ENCODE data around the gene AATK. TPM values are rescaled to one million over a fixed set of nuclear protein-coding genes. Genes with fewer than 3 reads are reported as not detected.

Gene AATK
- total and polyA plus RNA-seq, 2 of the 13 experiments (the other 11 are each of a cell fraction or from before 2014, with no cell fraction given) = 2.9 to 8.4 TPM

- TF ChIP-seq HNF1A (IDR thresholded peaks at IDR 0.05; ENCODE audit: low read depth) (peak; percentile 30; the same call in 1 of the 2 replicates), HNF1A (CRISPR knock-in tag; IDR thresholded peaks at IDR 0.05; ENCODE audit: borderline replicate concordance) (peak; percentile 86; the same call in 1 of the 2 replicates), XBP1 (CRISPR knock-in tag; IDR thresholded peaks at IDR 0.05) (peak; percentile 81; the same call in 1 of the 2 replicates), ZNF180 (CRISPR knock-in tag; IDR thresholded peaks at IDR 0.05; ENCODE audit: borderline replicate concordance, low read depth) (no peak; the same call in 1 of the 2 replicates), TEAD2 (CRISPR knock-in tag; IDR thresholded peaks at IDR 0.05) (peak; percentile 88; the same call in 1 of the 2 replicates), ZNF431 (CRISPR knock-in tag; IDR thresholded peaks at IDR 0.05; ENCODE audit: borderline replicate concordance, low read depth) (peak; percentile 97), SMAD1 (CRISPR knock-in tag; IDR thresholded peaks at IDR 0.05; ENCODE audit: borderline replicate concordance, low read depth) (0 out of 2 replicates have a peak, but pooled peaks have one; percentile 20), ARID3A (IDR thresholded peaks at IDR 0.05; ENCODE audit: low read depth, low read length) (no peak), ARNT (IDR thresholded peaks at IDR 0.05) (no peak), ISX (CRISPR knock-in tag; conservative IDR thresholded peaks at IDR 0.05) (peak; percentile 98), ZNF577 (CRISPR knock-in tag; IDR thresholded peaks at IDR 0.05; ENCODE audit: borderline replicate concordance, low read depth) (no peak), DMTF1 (CRISPR knock-in tag; IDR thresholded peaks at IDR 0.05) (no peak), ZNF446 (CRISPR knock-in tag; IDR thresholded peaks at IDR 0.05) (0 out of 2 replicates have a peak, but pooled peaks have one; percentile 3), MYC (CRISPR knock-in tag; IDR thresholded peaks at IDR 0.05; ENCODE audit: borderline replicate concordance) (peak; percentile 99), ZNF12 (CRISPR knock-in tag; IDR thresholded peaks at IDR 0.05) (peak; percentile 83), ZFYVE20 (CRISPR knock-in tag; IDR thresholded peaks at IDR 0.05; ENCODE audit: borderline replicate concordance, low read depth) (peak; percentile 67; the same call in 1 of the 2 replicates)
- TF ChIP-seq, protein P1, sequence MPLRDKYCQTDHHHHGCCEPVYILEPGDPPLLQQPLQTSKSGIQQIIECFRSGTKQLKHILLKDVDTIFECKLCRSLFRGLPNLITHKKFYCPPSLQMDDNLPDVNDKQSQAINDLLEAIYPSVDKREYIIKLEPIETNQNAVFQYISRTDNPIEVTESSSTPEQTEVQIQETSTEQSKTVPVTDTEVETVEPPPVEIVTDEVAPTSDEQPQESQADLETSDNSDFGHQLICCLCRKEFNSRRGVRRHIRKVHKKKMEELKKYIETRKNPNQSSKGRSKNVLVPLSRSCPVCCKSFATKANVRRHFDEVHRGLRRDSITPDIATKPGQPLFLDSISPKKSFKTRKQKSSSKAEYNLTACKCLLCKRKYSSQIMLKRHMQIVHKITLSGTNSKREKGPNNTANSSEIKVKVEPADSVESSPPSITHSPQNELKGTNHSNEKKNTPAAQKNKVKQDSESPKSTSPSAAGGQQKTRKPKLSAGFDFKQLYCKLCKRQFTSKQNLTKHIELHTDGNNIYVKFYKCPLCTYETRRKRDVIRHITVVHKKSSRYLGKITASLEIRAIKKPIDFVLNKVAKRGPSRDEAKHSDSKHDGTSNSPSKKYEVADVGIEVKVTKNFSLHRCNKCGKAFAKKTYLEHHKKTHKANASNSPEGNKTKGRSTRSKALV (CRISPR knock-in tag; IDR thresholded peaks at IDR 0.05) = peak; percentile 97
These were observed 82.8 kb downstream of the AATK start (continued) for GRCh38 chr17:81083125-81083765.

Measured in HepG2 (cell line).